HCT116 (cell line): ENCODE data around the gene CLRN3. TPM values are rescaled to one million over a fixed set of nuclear protein-coding genes. Genes with fewer than 3 reads are reported as not detected.

Source experiments
- ATAC-seq: fragments of 200-7000 bp; cut with Tn5 transposase; 2 replicates; pipeline ENCODE4 v1.9.1; 2020; ENCODE audit warnings: mild to moderate bottlenecking, moderate library complexity
- BruUV-seq: library from RNA; stranded (reverse); fragments of 400-500 nt; replicated peaks from 2 replicates; lab custom pipeline; 2021; lab: Mats Ljungman, UMichigan
- CTCF ChIA-PET: fragments of 300-600 bp; sonication (Branson Sonifier 250); formaldehyde crosslinking; loops from one replicate; lab custom pipeline; 2021; ENCODE audit warnings: antibody characterized with exemption; lab: Charles Lee
- POLR2A ChIA-PET: fragments of 300-600, 350-600 bp; sonication (Branson Sonifier 250); formaldehyde crosslinking; loops from one replicate; lab custom pipeline; 2021; ENCODE audit warnings: antibody characterized with exemption; lab: Charles Lee
- RAD21 ChIA-PET, 2 experiments: fragments of 300-600 bp; sonication (Branson Sonifier 250); formaldehyde crosslinking; loops; one replicate each; lab custom pipeline; 2023; ENCODE audit warnings: low total read pairs in 2 of 2; ENCODE audit not compliant: uncharacterized antibody in 2 of 2, unreplicated experiment in 2 of 2, low non-redundant PET in 1 of 2; lab: Charles Lee
- DNase-seq: peaks from one replicate; pipeline ENCODE4 v3.0.0-alpha.2; 2010; ENCODE audit warnings: low read depth, low spot score
- H2AFZ ChIP-seq: fragments of 200-600 bp; shearing (Covaris generic), sonication (generic); 2 replicates; pipeline ENCODE4 v1.6.1; 2017; ENCODE audit warnings: low read depth, mixed run types, mixed read lengths, antibody characterized with exemption, low read length; ENCODE audit not compliant: poor library complexity, severe bottlenecking
- H3K27ac ChIP-seq: 2 replicates; pipeline ENCODE4 v1.5.1; 2012; ENCODE audit warnings: low read depth, low read length
- H3K27me3 ChIP-seq: fragments of 200-600 bp; sonication (generic); 2 replicates; pipeline ENCODE4 v1.6.1; 2016; ENCODE audit warnings: mixed run types, low read length, mixed read lengths; ENCODE audit not compliant: insufficient read depth
- H3K36me3 ChIP-seq, 2 experiments: fragments of 200-500 bp in 1 of 2; fragments of 200-600 bp in 1 of 2; sonication (Bioruptor generic) in 1 of 2; sonication (generic) in 1 of 2; 2 replicates each; pipeline versions ENCODE4 v1.5.1 to v1.6.1; 2014 to 2016; ENCODE audit warnings: low read length in 2 of 2, inconsistent platforms in 1 of 2, mixed read lengths in 1 of 2, mixed run types in 1 of 2; ENCODE audit not compliant: insufficient read depth in 2 of 2, control insufficient read depth in 1 of 2
- H3K4me1 ChIP-seq, 2 experiments: fragments of 200-600 bp in 1 of 2; sonication (generic) in 1 of 2; 2 replicates each; pipeline versions ENCODE4 v1.5.1 to v1.6.1; 2012 to 2017; ENCODE audit warnings: low read length in 2 of 2, inconsistent platforms in 1 of 2, mild to moderate bottlenecking in 1 of 2, mixed read lengths in 1 of 2, mixed run types in 1 of 2, moderate library complexity in 1 of 2; ENCODE audit not compliant: insufficient read depth in 2 of 2, control insufficient read depth in 1 of 2
- H3K4me2 ChIP-seq: fragments of 200-600 bp; sonication (generic); 2 replicates; pipeline ENCODE4 v1.6.1; 2017; ENCODE audit warnings: mixed run types, low read length, mixed read lengths
- H3K4me3 ChIP-seq, 2 experiments: fragments of 200-600 bp in 1 of 2; sonication (generic) in 1 of 2; replicated peaks in 1 of 2; 2 replicates each; pipeline ENCODE4 v1.5.1; 2011 to 2016; ENCODE audit warnings: low read length in 2 of 2, control low read depth in 1 of 2, low read depth in 1 of 2, mild to moderate bottlenecking in 1 of 2, mixed read lengths in 1 of 2, mixed run types in 1 of 2
- H3K79me2 ChIP-seq: fragments of 200-600 bp; sonication (generic); 2 replicates; pipeline ENCODE4 v1.6.1; 2017; ENCODE audit warnings: mild to moderate bottlenecking, mixed run types, low read length, moderate library complexity, mixed read lengths; ENCODE audit not compliant: insufficient read depth
- H3K9ac ChIP-seq: fragments of 200-600 bp; sonication (generic); 2 replicates; pipeline ENCODE4 v1.6.1; 2016; ENCODE audit warnings: low read length, mixed read lengths
- H3K9me2 ChIP-seq: fragments of 200-600 bp; sonication (generic), shearing (Covaris generic); 2 replicates; pipeline ENCODE4 v1.6.1; 2017; ENCODE audit warnings: mixed run types, mild to moderate bottlenecking, moderate library complexity; ENCODE audit not compliant: insufficient read depth
- H3K9me3 ChIP-seq, 2 experiments: fragments of 200-500 bp in 1 of 2; fragments of 200-600 bp in 1 of 2; sonication (Bioruptor generic) in 1 of 2; sonication (generic) in 1 of 2; 2 replicates each; pipeline ENCODE4 v1.6.1; 2014 to 2017; ENCODE audit warnings: low read length in 2 of 2, mixed read lengths in 2 of 2, inconsistent platforms in 1 of 2, low read depth in 1 of 2, mild to moderate bottlenecking in 1 of 2, mixed run types in 1 of 2, moderate library complexity in 1 of 2; ENCODE audit not compliant: control insufficient read depth in 1 of 2, insufficient read depth in 1 of 2
- H4K20me1 ChIP-seq: fragments of 200-600 bp; sonication (generic), shearing (Covaris generic); 2 replicates; pipeline ENCODE4 v1.6.1; 2017; ENCODE audit warnings: mixed run types, mild to moderate bottlenecking, moderate library complexity; ENCODE audit not compliant: insufficient read depth
- CTCF ChIP-seq, 3 experiments: fragments of 200-600 bp in 1 of 3; sonication (generic) in 1 of 3; IDR thresholded peaks in 2 of 3; conservative IDR thresholded peaks in 1 of 3; 2 replicates each; pipeline ENCODE4 v1.5.1; 2012 to 2017; ENCODE audit warnings: low read depth in 2 of 3, low read length in 2 of 3, antibody characterized with exemption in 1 of 3, borderline replicate concordance in 1 of 3, control low read depth in 1 of 3, mild to moderate bottlenecking in 1 of 3, mixed read lengths in 1 of 3, mixed run types in 1 of 3, moderate library complexity in 1 of 3; ENCODE audit not compliant: insufficient read depth in 1 of 3
- EGR1 ChIP-seq: IDR thresholded peaks from 2 replicates; pipeline ENCODE4 v1.6.1; 2012; ENCODE audit warnings: low read depth
- POLR2A ChIP-seq: IDR thresholded peaks from 2 replicates; pipeline ENCODE4 v1.7.0; 2011; ENCODE audit warnings: borderline replicate concordance; ENCODE audit not compliant: insufficient read depth, insufficient read length; ENCODE audit errors: extremely low read depth
- POLR2AphosphoS5 ChIP-seq: IDR thresholded peaks from 2 replicates; pipeline ENCODE4 v1.6.1; 2011; ENCODE audit warnings: mild to moderate bottlenecking, low read depth, low read length, moderate library complexity
- RAD21 ChIP-seq: IDR thresholded peaks from 2 replicates; pipeline ENCODE4 v1.6.1; 2012; ENCODE audit warnings: low read depth, mild to moderate bottlenecking
- REST ChIP-seq: IDR thresholded peaks from 2 replicates; pipeline ENCODE4 v1.6.1; 2012; ENCODE audit warnings: low read depth
- SIN3A ChIP-seq: IDR thresholded peaks from 2 replicates; pipeline ENCODE4 v1.6.1; 2012; ENCODE audit warnings: low read depth
- TCF7L2 ChIP-seq: IDR thresholded peaks from 2 replicates; pipeline ENCODE4 v1.7.0; 2011; ENCODE audit warnings: borderline replicate concordance, inconsistent platforms; ENCODE audit not compliant: insufficient read depth, insufficient read length; ENCODE audit errors: extremely low read depth
- YY1 ChIP-seq: IDR thresholded peaks from 2 replicates; pipeline ENCODE4 v1.6.1; 2011; ENCODE audit warnings: low read length, low read depth, moderate library complexity, mild to moderate bottlenecking; ENCODE audit not compliant: insufficient replicate concordance; ENCODE audit errors: extremely low read depth
- ZNF274 ChIP-seq: fragments of 200-500 bp; sonication (Bioruptor generic); IDR thresholded peaks from 2 replicates; pipeline ENCODE4 v1.6.1; 2014; ENCODE audit warnings: mild to moderate bottlenecking, low read depth, low read length, inconsistent platforms
- intact Hi-C: fragments of 100-400 bp; cut with micrococcal nuclease; formaldehyde crosslinking; loops from 2 replicates; pipeline ENCODE4 v1.10.0; 2022
- total RNA-seq: library from RNA; stranded (reverse); gene quantifications from one replicate; pipeline ENCODE4 v1.2.1, GENCODE V29; 2021; ENCODE audit not compliant: unreplicated experiment

CLRN3 gene
- total RNA-seq, 1 experiment from 2014 or later, result 0.39 TPM

GRCh38 chr10:127918572-127918971, 25.8 kb upstream of the CLRN3 start:
- no peak for ATAC-seq
- BruUV-seq, result no TSS peak

More at GRCh38 chr10:127918572-127918971, 25.8 kb upstream of the CLRN3 start:
- Histone ChIP-seq H4K20me1 (no peaks in the 10 kb centered on the region), H3K4me2 (no peak overlapping the region), H3K27me3 (no peaks in the 10 kb centered on the region), H3K9ac (no peak overlapping the region), H3K36me3 (no peaks in the 10 kb centered on the region), H3K27ac (no peak overlapping the region), H2AFZ (no peak overlapping the region), H3K4me1 (peaks cover 18 to 54% of the 10 kb centered on the region in 2 experiments), H3K9me3 (no peaks in the 10 kb centered on the region), H3K79me2 (no peaks in the 10 kb centered on the region), H3K4me3 (no peak overlapping the region), H3K9me2 (no peaks in the 10 kb centered on the region)
- ChIA-PET POLR2A (no interaction called here), RAD21 (no interaction called here), CTCF (interaction anchor here (1.0 kb wide), 1 partner anchor 9 kb away, joined by 3 read pairs; no protein-coding TSS in a partner anchor)
- no peak for DNase-seq
- TF ChIP-seq YY1 (no peak), TCF7L2 (no peak), POLR2A (no peak), EGR1 (no peak), ZNF274 (no peak), SIN3A (no peak), RAD21 (no peak), POLR2AphosphoS5 (no peak), REST (no peak), CTCF (IDR thresholded peaks at IDR 0.05 in 2 of 3, conservative IDR thresholded peaks at IDR 0.05 in 1 of 3; ENCODE audit: borderline replicate concordance in 1 of 3, insufficient read depth in 1 of 3, low read depth in 2 of 3, low read length in 2 of 3) (no peak)
- intact Hi-C loops, result no loop called here
